ENCODE data around the gene RASSF3. TPM values are rescaled to one million over a fixed set of nuclear protein-coding genes. Genes with fewer than 3 reads are reported as not detected.

Gene RASSF3
- 27.8 TPM for polyA plus RNA-seq
- long read RNA-seq, donor 1, transcript RASSF3-204 (5 exons, 3,492 nt): major isoform, 8 of 8 reads
- long read RNA-seq, donor 1, partial matches to known transcripts: 0 of 8 reads
- long read RNA-seq, donor 1, other reads (novel, unspliced or antisense): 0 of 8 reads
- long read RNA-seq, donor 2, transcript RASSF3-204 (5 exons, 3,492 nt): major isoform, 14 of 15 reads
- long read RNA-seq, donor 2, partial matches to known transcripts: 0 of 15 reads
- long read RNA-seq, donor 2, other reads (novel, unspliced or antisense): 0 of 15 reads
- long read RNA-seq, donor 3: 0 reads
- long read RNA-seq, donor 4: 0 reads
- long read RNA-seq, donor 5, transcript RASSF3-204 (5 exons, 3,492 nt): major isoform, 6 of 6 reads
- long read RNA-seq, donor 5, partial matches to known transcripts: 0 of 6 reads
- long read RNA-seq, donor 5, other reads (novel, unspliced or antisense): 0 of 6 reads
- long read RNA-seq, donor 6, transcript RASSF3-204 (5 exons, 3,492 nt): major isoform, 10 of 253 reads
- long read RNA-seq, donor 6, partial matches to known transcripts: 243 of 253 reads
- long read RNA-seq, donor 6, other reads (novel, unspliced or antisense): 0 of 253 reads
- long read RNA-seq, donor 7, transcript RASSF3-204 (5 exons, 3,492 nt): major isoform, 11 of 11 reads
- long read RNA-seq, donor 7, partial matches to known transcripts: 0 of 11 reads
- long read RNA-seq, donor 7, other reads (novel, unspliced or antisense): 0 of 11 reads
- long read RNA-seq, donor 8, transcript RASSF3-204 (5 exons, 3,492 nt): major isoform, 6 of 6 reads
- long read RNA-seq, donor 8, partial matches to known transcripts: 0 of 6 reads
- long read RNA-seq, donor 8, other reads (novel, unspliced or antisense): 0 of 6 reads
- long read RNA-seq, donor 9, partial matches to known transcripts: 0 of 3 reads
- long read RNA-seq, donor 9, other reads (novel, unspliced or antisense): 0 of 3 reads
- long read RNA-seq, donor 10, transcript RASSF3-204 (5 exons, 3,492 nt): major isoform, 11 of 236 reads
- long read RNA-seq, donor 10, partial matches to known transcripts: 152 of 236 reads
- long read RNA-seq, donor 10, other reads (novel, unspliced or antisense): 73 of 236 reads
- long read RNA-seq, donor 11, partial matches to known transcripts: 115 of 187 reads
- long read RNA-seq, donor 11, other reads (novel, unspliced or antisense): 68 of 187 reads

- Histone ChIP-seq H3K4me1 (ENCODE audit: control insufficient read depth, insufficient read depth, low read length) (no peaks in the 10 kb centered on the region), H3K4me3 (ENCODE audit: low read length) (peak within 1 kb of the TSS; percentile 90), H3K27ac (ENCODE audit: low read length) (peak within 1 kb of the TSS; percentile 81), H3K36me3 (ENCODE audit: control insufficient read depth, insufficient read depth, low read length) (no peaks in the 10 kb centered on the region), H3K9me3 (ENCODE audit: control insufficient read depth, low read depth, low read length) (no peaks in the 10 kb centered on the region), H3K27me3 (ENCODE audit: control insufficient read depth, insufficient read depth, low read length) (no peaks in the 10 kb centered on the region)
- peak; percentile 58 to 79 for DNase-seq
- WGBS (ENCODE audit: insufficient coverage, low lambda C conversion rate): no CpG with 5 or more reads among the region's 76 CpGs
These were observed at the start of gene RASSF3 for GRCh38 chr12:64610079-64610659. Gene RASSF3 (plus strand): TSS chr12:64610495. CDS start chr12:64610633, 138 bp downstream.

GRCh38 chr12:64561302-64562136, 48.8 kb upstream of the RASSF3 start:
- Histone ChIP-seq H3K27ac (ENCODE audit: low read length) (no peak overlapping the region), H3K4me1 (ENCODE audit: control insufficient read depth, insufficient read depth, low read length) (no peaks in the 10 kb centered on the region), H3K9me3 (ENCODE audit: control insufficient read depth, low read depth, low read length) (no peaks in the 10 kb centered on the region), H3K27me3 (ENCODE audit: control insufficient read depth, insufficient read depth, low read length) (no peaks in the 10 kb centered on the region), H3K4me3 (ENCODE audit: low read length) (no peak overlapping the region), H3K36me3 (ENCODE audit: control insufficient read depth, insufficient read depth, low read length) (no peaks in the 10 kb centered on the region)
- no peak for DNase-seq
- no CpG with 5 or more reads among the region's 9 CpGs for WGBS (ENCODE audit: insufficient coverage, low lambda C conversion rate)

- DNase-seq: no peak
- Histone ChIP-seq H3K4me3 (ENCODE audit: low read length) (no peak overlapping the region), H3K27ac (ENCODE audit: low read length) (no peak overlapping the region), H3K9me3 (ENCODE audit: control insufficient read depth, low read depth, low read length) (no peaks in the 10 kb centered on the region), H3K27me3 (ENCODE audit: control insufficient read depth, insufficient read depth, low read length) (no peaks in the 10 kb centered on the region), H3K4me1 (ENCODE audit: control insufficient read depth, insufficient read depth, low read length) (no peaks in the 10 kb centered on the region), H3K36me3 (ENCODE audit: control insufficient read depth, insufficient read depth, low read length) (no peaks in the 10 kb centered on the region)
- WGBS (ENCODE audit: insufficient coverage, low lambda C conversion rate): no CpG with 5 or more reads among the region's 4 CpGs
These were observed 44.2 kb upstream of the RASSF3 start for GRCh38 chr12:64566122-64566521.

GRCh38 chr12:64566831-64567517, 43.3 kb upstream of the RASSF3 start:
- H3K4me1 ChIP-seq (ENCODE audit: control insufficient read depth, insufficient read depth, low read length): no peaks in the 10 kb centered on the region
- WGBS (ENCODE audit: insufficient coverage, low lambda C conversion rate): no CpG with 5 or more reads among the region's 7 CpGs
- H3K27me3 ChIP-seq (ENCODE audit: control insufficient read depth, insufficient read depth, low read length): no peaks in the 10 kb centered on the region
- no peak for DNase-seq
- H3K9me3 ChIP-seq (ENCODE audit: control insufficient read depth, low read depth, low read length): no peaks in the 10 kb centered on the region
- no peak overlapping the region for H3K27ac ChIP-seq (ENCODE audit: low read length)
- no peak overlapping the region for H3K4me3 ChIP-seq (ENCODE audit: low read length)
- no peaks in the 10 kb centered on the region for H3K36me3 ChIP-seq (ENCODE audit: control insufficient read depth, insufficient read depth, low read length)

GRCh38 chr12:64567570-64567969, 42.7 kb upstream of the RASSF3 start:
- Histone ChIP-seq H3K4me3 (ENCODE audit: low read length) (no peak overlapping the region), H3K36me3 (ENCODE audit: control insufficient read depth, insufficient read depth, low read length) (no peaks in the 10 kb centered on the region), H3K4me1 (ENCODE audit: control insufficient read depth, insufficient read depth, low read length) (no peaks in the 10 kb centered on the region), H3K27ac (ENCODE audit: low read length) (no peak overlapping the region), H3K9me3 (ENCODE audit: control insufficient read depth, low read depth, low read length) (no peaks in the 10 kb centered on the region), H3K27me3 (ENCODE audit: control insufficient read depth, insufficient read depth, low read length) (no peaks in the 10 kb centered on the region)
- no CpG with 5 or more reads among the region's 8 CpGs for WGBS (ENCODE audit: insufficient coverage, low lambda C conversion rate)
- DNase-seq: no peak

GRCh38 chr12:64568298-64568697, 42.0 kb upstream of the RASSF3 start:
- no peaks in the 10 kb centered on the region for H3K36me3 ChIP-seq (ENCODE audit: control insufficient read depth, insufficient read depth, low read length)
- no peaks in the 10 kb centered on the region for H3K27me3 ChIP-seq (ENCODE audit: control insufficient read depth, insufficient read depth, low read length)
- DNase-seq: no peak
- 40% methylated on average over 1 of the region's 6 CpGs for WGBS (ENCODE audit: insufficient coverage, low lambda C conversion rate)
- H3K4me1 ChIP-seq (ENCODE audit: control insufficient read depth, insufficient read depth, low read length): no peaks in the 10 kb centered on the region
- H3K9me3 ChIP-seq (ENCODE audit: control insufficient read depth, low read depth, low read length): no peaks in the 10 kb centered on the region
- no peak overlapping the region for H3K4me3 ChIP-seq (ENCODE audit: low read length)
- no peak overlapping the region for H3K27ac ChIP-seq (ENCODE audit: low read length)

- H3K4me1 ChIP-seq (ENCODE audit: control insufficient read depth, insufficient read depth, low read length): no peaks in the 10 kb centered on the region
- H3K9me3 ChIP-seq (ENCODE audit: control insufficient read depth, low read depth, low read length): peaks cover under 1% of the 10 kb centered on the region
- no peaks in the 10 kb centered on the region for H3K27me3 ChIP-seq (ENCODE audit: control insufficient read depth, insufficient read depth, low read length)
- WGBS (ENCODE audit: insufficient coverage, low lambda C conversion rate): 100% methylated on average over 1 of the region's 6 CpGs
- H3K4me3 ChIP-seq (ENCODE audit: low read length): no peak overlapping the region
- no peaks in the 10 kb centered on the region for H3K36me3 ChIP-seq (ENCODE audit: control insufficient read depth, insufficient read depth, low read length)
- no peak for DNase-seq
- H3K27ac ChIP-seq (ENCODE audit: low read length): no peak overlapping the region
These were observed 40.2 kb upstream of the RASSF3 start for GRCh38 chr12:64569923-64570691.

GRCh38 chr12:64571411-64571810, 38.9 kb upstream of the RASSF3 start:
- no peak overlapping the region for H3K4me3 ChIP-seq (ENCODE audit: low read length)
- DNase-seq: no peak

More at GRCh38 chr12:64571411-64571810, 38.9 kb upstream of the RASSF3 start:
- Histone ChIP-seq H3K9me3 (ENCODE audit: control insufficient read depth, low read depth, low read length) (peaks cover 4% of the 10 kb centered on the region), H3K27me3 (ENCODE audit: control insufficient read depth, insufficient read depth, low read length) (no peaks in the 10 kb centered on the region), H3K36me3 (ENCODE audit: control insufficient read depth, insufficient read depth, low read length) (no peaks in the 10 kb centered on the region), H3K27ac (ENCODE audit: low read length) (no peak overlapping the region), H3K4me1 (ENCODE audit: control insufficient read depth, insufficient read depth, low read length) (no peaks in the 10 kb centered on the region)
- no CpG with 5 or more reads among the region's 2 CpGs for WGBS (ENCODE audit: insufficient coverage, low lambda C conversion rate)

Data from large intestine (tissue), 12 donors.